K562 (cell line): ENCODE data around the gene TMEM53. TPM values are rescaled to one million over a fixed set of nuclear protein-coding genes. Genes with fewer than 3 reads are reported as not detected.

Source experiments
- ATF6 ChIP-seq: sonication (generic); formaldehyde crosslinking; IDR thresholded peaks from 2 replicates; pipeline ENCODE4 v1.4.0; 2020; ENCODE audit warnings: mild to moderate bottlenecking, missing genetic modification reagents
- CAMTA2 ChIP-seq: fragments of 250-450 bp; sonication (Bioruptor Pico); conservative IDR thresholded peaks from 2 replicates; pipeline ENCODE4 v1.5.1; 2022
- CBFB ChIP-seq: sonication (generic); formaldehyde crosslinking; IDR thresholded peaks from 2 replicates; pipeline ENCODE4 v1.4.0; 2020; ENCODE audit warnings: mild to moderate bottlenecking, missing genetic modification reagents
- CREB3L1 ChIP-seq: fragments of 450-650 bp; IDR thresholded peaks from 2 replicates; pipeline ENCODE4 v1.6.1; 2014; ENCODE audit warnings: low read depth, mild to moderate bottlenecking, moderate library complexity, borderline replicate concordance
- EP300 ChIP-seq: IDR thresholded peaks from 2 replicates; pipeline ENCODE4 v1.6.1; 2012; ENCODE audit warnings: low read length, improper control_type of control experiment
- KAT2B ChIP-seq: IDR thresholded peaks from one replicate; pipeline ENCODE4 v1.6.1; 2012; ENCODE audit warnings: low read depth, mild to moderate bottlenecking, control low read depth, inconsistent platforms, low read length, moderate library complexity
- KDM1A ChIP-seq, 2 experiments: fragments of 450-650 bp; IDR thresholded peaks; 2 replicates each; pipeline ENCODE4 v1.6.1; 2016; ENCODE audit warnings: mild to moderate bottlenecking in 2 of 2
- MIER1 ChIP-seq: fragments of 450-650 bp; IDR thresholded peaks from 2 replicates; pipeline ENCODE4 v1.6.1; 2016; ENCODE audit warnings: antibody characterized with exemption, mild to moderate bottlenecking, low read depth
- NFE2 ChIP-seq: IDR thresholded peaks from 2 replicates; pipeline ENCODE4 v1.6.1; 2014; ENCODE audit warnings: antibody characterized with exemption, low read depth
- NR4A1 ChIP-seq, 2 experiments: fragments of 250-450 bp in 1 of 2; fragments of 450-650 bp in 1 of 2; sonication (Bioruptor Pico) in 1 of 2; IDR thresholded peaks; 2 replicates each; pipeline versions ENCODE4 v1.4.0 to v1.6.1; 2016 to 2020; ENCODE audit warnings: mild to moderate bottlenecking in 2 of 2, missing compliant biosample characterization in 1 of 2, missing genetic modification characterization in 1 of 2, moderate library complexity in 1 of 2
- POLR2H ChIP-seq: IDR thresholded peaks from 2 replicates; pipeline ENCODE4 v1.6.1; 2016; ENCODE audit warnings: missing genetic modification characterization, low read depth, mild to moderate bottlenecking, control low read depth, missing compliant biosample characterization, moderate library complexity
- POU5F1 ChIP-seq: fragments of 150-350 bp; IDR thresholded peaks from 2 replicates; pipeline ENCODE4 v1.6.1; 2014; ENCODE audit warnings: borderline replicate concordance, low read length, low read depth, mild to moderate bottlenecking; ENCODE audit not compliant: partially characterized antibody
- RNF219 ChIP-seq: fragments of 250-450 bp; sonication (Bioruptor Pico); IDR thresholded peaks from 2 replicates; pipeline ENCODE4 v1.5.0; 2022; ENCODE audit warnings: mild to moderate bottlenecking
- SMARCA5 ChIP-seq: fragments of 450-650 bp; IDR thresholded peaks from 2 replicates; pipeline ENCODE4 v1.6.1; 2016
- SMARCB1 ChIP-seq: IDR thresholded peaks from 2 replicates; pipeline ENCODE4 v1.6.1; 2011; ENCODE audit warnings: improper control_type of control experiment, low read depth; ENCODE audit not compliant: insufficient read length
- TSC22D4 ChIP-seq: fragments of 450-650 bp; IDR thresholded peaks from 2 replicates; pipeline ENCODE4 v1.6.1; 2016; ENCODE audit warnings: missing genetic modification characterization, missing biosample characterization, control low read depth
- ZBTB1 ChIP-seq: sonication (generic); formaldehyde crosslinking; IDR thresholded peaks from 2 replicates; pipeline ENCODE4 v1.8.1; 2023; ENCODE audit warnings: missing genetic modification reagents, low read depth, mild to moderate bottlenecking, borderline replicate concordance
- ZNF124 ChIP-seq: sonication (generic); formaldehyde crosslinking; IDR thresholded peaks from 2 replicates; pipeline ENCODE4 v1.8.1; 2022; ENCODE audit warnings: missing genetic modification reagents
- ZNF316 ChIP-seq: fragments of 450-650 bp; IDR thresholded peaks from 2 replicates; pipeline ENCODE4 v1.6.1; 2016
- ZNF57 ChIP-seq: fragments of 450-650 bp; formaldehyde crosslinking; IDR thresholded peaks from 2 replicates; pipeline ENCODE4 v1.4.0; 2020; ENCODE audit warnings: mild to moderate bottlenecking, moderate library complexity
- ZNF639 ChIP-seq, 2 experiments: fragments of 200-800 bp in 1 of 2; sonication (Bioruptor generic) in 1 of 2; sonication (generic) in 1 of 2; formaldehyde crosslinking in 1 of 2; IDR thresholded peaks in 1 of 2; conservative IDR thresholded peaks in 1 of 2; 2 replicates each; pipeline versions ENCODE4 v1.5.0 to v1.6.1; 2016 to 2020; ENCODE audit warnings: missing compliant biosample characterization in 1 of 2, missing genetic modification characterization in 1 of 2, missing genetic modification reagents in 1 of 2
- ZNF695 ChIP-seq: fragments of 450-650 bp; formaldehyde crosslinking; IDR thresholded peaks from 2 replicates; pipeline ENCODE4 v1.4.0; 2020; ENCODE audit warnings: mild to moderate bottlenecking, moderate library complexity
- polyA plus RNA-seq, 8 experiments: library from polyadenylated mRNA; depleted of rRNA in 4 of 8; stranded (reverse) in 5 of 8; unstranded in 3 of 8; fragments of >200 nt; fragmentation: Nextera tagmentation in 2 of 8; fragmentation: Illumina TruSeq in 1 of 8; extraction: Ambion mirVana in 2 of 8; extraction: Trizol in 1 of 8; gene quantifications; 2 replicates each; pipeline versions ENCODE4 v1.2.1 to v1.2.3, GENCODE V29; 2011 to 2014; ENCODE audit warnings: inconsistent platforms in 1 of 8, missing spikeins in 1 of 8
- total RNA-seq, 7 experiments: library from RNA; depleted of rRNA in 6 of 7; stranded (reverse); fragments of >200 nt in 6 of 7; fragmentation: Illumina TruSeq in 2 of 7; extraction: Trizol in 2 of 7; gene quantifications; 2 replicates each; pipeline versions ENCODE4 v1.2.1 to v1.2.3, GENCODE V29; 2011 to 2021; ENCODE audit warnings: low replicate concordance in 1 of 7

The TMEM53 gene
- total and polyA plus RNA-seq, 9 of the 15 experiments (the other 6 are each of a cell fraction or from before 2014, with no cell fraction given): 0.23 to 3.7 (median 2.0) TPM

- no peak for TF ChIP-seq RNF219 (CRISPR knock-in tag)
- no peak for TF ChIP-seq ZNF57 (CRISPR knock-in tag)
- TF ChIP-seq EP300: no peak
- TF ChIP-seq CAMTA2 (CRISPR knock-in tag): no peak
- TF ChIP-seq CBFB (CRISPR knock-in tag): no peak
- no peak for TF ChIP-seq SMARCB1
- TF ChIP-seq MIER1: no peak
- no peak for TF ChIP-seq ZBTB1 (CRISPR knock-in tag)
- TF ChIP-seq ATF6 (CRISPR knock-in tag): no peak
- peak; percentile 48; a peak in 2 of 4 replicates for TF ChIP-seq KDM1A (IDR thresholded peaks at IDR 0.05)
- TF ChIP-seq NFE2: no peak
- TF ChIP-seq ZNF639 (CRISPR knock-in tag; conservative IDR thresholded peaks at IDR 0.05 in 1 of 2, IDR thresholded peaks at IDR 0.05 in 1 of 2): no peak
- TF ChIP-seq ZNF695 (CRISPR knock-in tag): no peak
- no peak for TF ChIP-seq KAT2B
- no peak for TF ChIP-seq ZNF124 (CRISPR knock-in tag)
- no peak for TF ChIP-seq NR4A1 (CRISPR knock-in tag; IDR thresholded peaks at IDR 0.05)
- TF ChIP-seq NR4A1 (tag; IDR thresholded peaks at IDR 0.05): no peak
- 0 out of 2 replicates have a peak, but pooled peaks have one; percentile 41 for TF ChIP-seq SMARCA5
- no peak for TF ChIP-seq CREB3L1
- no peak for TF ChIP-seq TSC22D4 (tag)
- TF ChIP-seq POLR2H (tag): no peak
- no peak for TF ChIP-seq POU5F1
- peak; percentile 34; the same call in 1 of the 2 replicates for TF ChIP-seq ZNF316
These were observed 39.6 kb downstream of the TMEM53 start (continued) for GRCh38 chr1:44634606-44635189.
